Suprapubic skin (tissue), 4 donors: Measurements from ENCODE around the gene PCF11. TPM values are rescaled to one million over a fixed set of nuclear protein-coding genes. Genes with fewer than 3 reads are reported as not detected.

Experiments used
- DNase-seq, 2 donors: peaks; one replicate each; pipeline ENCODE4 v3.0.0-alpha.2; 2019; ENCODE audit warnings: low spot score in 2 of 2
- H3K27ac ChIP-seq: fragments of 200-600 bp; sonication (generic); one replicate; pipeline ENCODE4 v1.5.1; 2019
- H3K27me3 ChIP-seq: fragments of 200-600 bp; sonication (generic); one replicate; pipeline ENCODE4 v1.5.1; 2019
- H3K36me3 ChIP-seq: fragments of 200-600 bp; sonication (generic); one replicate; pipeline ENCODE4 v1.5.1; 2019
- H3K4me1 ChIP-seq: fragments of 200-600 bp; sonication (generic); one replicate; pipeline ENCODE4 v1.5.1; 2019
- H3K4me3 ChIP-seq: fragments of 200-600 bp; sonication (generic); one replicate; pipeline ENCODE4 v1.5.1; 2019; ENCODE audit warnings: mild to moderate bottlenecking
- H3K9me3 ChIP-seq: fragments of 200-600 bp; sonication (generic); one replicate; pipeline ENCODE4 v1.5.1; 2019
- EP300 ChIP-seq: sonication (generic); formaldehyde crosslinking; IDR thresholded peaks from one replicate; pipeline ENCODE4 v1.6.1; 2017; ENCODE audit warnings: antibody characterized with exemption
- POLR2A ChIP-seq, 2 donors: fragments of 450-650 bp; IDR thresholded peaks; one replicate each; pipeline ENCODE4 v1.6.1; 2017; ENCODE audit warnings: antibody characterized with exemption in 2 of 2, mild to moderate bottlenecking in 2 of 2, moderate library complexity in 2 of 2
- POLR2AphosphoS5 ChIP-seq, 3 donors: sonication (generic); formaldehyde crosslinking; IDR thresholded peaks; one replicate each; pipeline ENCODE4 v1.6.1; 2017; ENCODE audit warnings: antibody characterized with exemption in 3 of 3
- WGBS: methylation state at CpG from one replicate; pipeline ENCODE4 v1.1.5; 2018; 5-methylcytosine and 5-hydroxymethylcytosine counted together
- total RNA-seq, 4 donors: library from RNA; depleted of rRNA; stranded (reverse); fragments of >200 nt; gene quantifications; one replicate each; pipeline ENCODE4 v1.1.0, GENCODE V29; 2016
- TF ChIP-seq, protein P1 (sequence below), 2 donors: fragments of 200-600 bp in 1 of 2; fragments of 450-650 bp in 1 of 2; sonication (generic) in 1 of 2; IDR thresholded peaks; one replicate each; pipeline ENCODE4 v1.5.1; 2016 to 2019; ENCODE audit warnings: antibody characterized with exemption in 2 of 2, mild to moderate bottlenecking in 1 of 2, moderate library complexity in 1 of 2

Gene PCF11, protein sequence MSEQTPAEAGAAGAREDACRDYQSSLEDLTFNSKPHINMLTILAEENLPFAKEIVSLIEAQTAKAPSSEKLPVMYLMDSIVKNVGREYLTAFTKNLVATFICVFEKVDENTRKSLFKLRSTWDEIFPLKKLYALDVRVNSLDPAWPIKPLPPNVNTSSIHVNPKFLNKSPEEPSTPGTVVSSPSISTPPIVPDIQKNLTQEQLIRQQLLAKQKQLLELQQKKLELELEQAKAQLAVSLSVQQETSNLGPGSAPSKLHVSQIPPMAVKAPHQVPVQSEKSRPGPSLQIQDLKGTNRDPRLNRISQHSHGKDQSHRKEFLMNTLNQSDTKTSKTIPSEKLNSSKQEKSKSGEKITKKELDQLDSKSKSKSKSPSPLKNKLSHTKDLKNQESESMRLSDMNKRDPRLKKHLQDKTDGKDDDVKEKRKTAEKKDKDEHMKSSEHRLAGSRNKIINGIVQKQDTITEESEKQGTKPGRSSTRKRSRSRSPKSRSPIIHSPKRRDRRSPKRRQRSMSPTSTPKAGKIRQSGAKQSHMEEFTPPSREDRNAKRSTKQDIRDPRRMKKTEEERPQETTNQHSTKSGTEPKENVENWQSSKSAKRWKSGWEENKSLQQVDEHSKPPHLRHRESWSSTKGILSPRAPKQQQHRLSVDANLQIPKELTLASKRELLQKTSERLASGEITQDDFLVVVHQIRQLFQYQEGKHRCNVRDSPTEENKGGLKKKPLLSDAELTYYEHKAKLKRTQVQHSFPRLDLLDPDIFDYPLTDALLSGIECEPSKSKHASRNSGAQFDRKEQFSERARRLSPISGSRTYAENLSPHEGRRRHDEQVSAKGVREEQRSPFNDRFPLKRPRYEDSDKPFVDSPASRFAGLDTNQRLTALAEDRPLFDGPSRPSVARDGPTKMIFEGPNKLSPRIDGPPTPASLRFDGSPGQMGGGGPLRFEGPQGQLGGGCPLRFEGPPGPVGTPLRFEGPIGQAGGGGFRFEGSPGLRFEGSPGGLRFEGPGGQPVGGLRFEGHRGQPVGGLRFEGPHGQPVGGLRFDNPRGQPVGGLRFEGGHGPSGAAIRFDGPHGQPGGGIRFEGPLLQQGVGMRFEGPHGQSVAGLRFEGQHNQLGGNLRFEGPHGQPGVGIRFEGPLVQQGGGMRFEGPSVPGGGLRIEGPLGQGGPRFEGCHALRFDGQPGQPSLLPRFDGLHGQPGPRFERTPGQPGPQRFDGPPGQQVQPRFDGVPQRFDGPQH (N-terminal part only)
- 100 to 1,000 TPM in 2 of 4 donors, 10 to 100 TPM in 2; 89.1 to 185 (median 117) TPM for total RNA-seq

DNA sequence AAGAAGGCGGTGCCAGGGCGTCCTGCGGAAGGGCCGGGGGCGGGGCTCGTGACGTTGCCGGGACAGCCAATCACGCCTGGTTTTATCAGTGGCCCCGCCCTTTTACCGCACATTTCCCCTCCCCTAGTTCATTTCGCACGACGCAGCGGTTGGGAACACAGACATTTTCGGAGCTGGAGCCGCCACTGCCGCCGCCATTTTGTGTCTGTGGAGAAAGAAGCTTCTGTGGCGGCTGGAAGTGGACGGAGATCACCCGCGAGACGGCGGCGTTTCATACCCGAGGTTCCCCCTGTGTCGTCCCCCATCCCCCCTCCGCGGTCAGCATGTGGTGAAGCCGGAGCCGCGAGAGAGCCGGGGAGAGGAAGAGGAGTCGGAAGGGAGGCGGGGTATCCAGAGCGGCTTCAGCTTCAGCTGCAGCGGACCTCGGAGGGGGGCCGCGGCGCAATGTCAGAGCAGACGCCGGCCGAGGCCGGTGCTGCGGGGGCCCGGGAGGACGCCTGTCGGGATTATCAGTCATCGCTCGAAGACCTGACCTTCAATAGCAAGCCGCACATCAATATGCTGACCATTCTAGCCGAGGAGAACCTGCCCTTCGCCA, at the start of gene PCF11:
TSS of gene PCF11 (plus strand) at position 136 of the 598 bp plus-strand sequence. CDS start at position 445, 309 bp downstream.
- Histone ChIP-seq H3K9me3 (no peaks in the 10 kb centered on the region), H3K27ac (peak within 1 kb of the TSS; percentile 100), H3K27me3 (no peaks in the 10 kb centered on the region), H3K4me1 (peaks cover 23% of the 10 kb centered on the region), H3K4me3 (peak within 1 kb of the TSS; percentile 93), H3K36me3 (no peaks in the 10 kb centered on the region)
- TF ChIP-seq, protein P1, sequence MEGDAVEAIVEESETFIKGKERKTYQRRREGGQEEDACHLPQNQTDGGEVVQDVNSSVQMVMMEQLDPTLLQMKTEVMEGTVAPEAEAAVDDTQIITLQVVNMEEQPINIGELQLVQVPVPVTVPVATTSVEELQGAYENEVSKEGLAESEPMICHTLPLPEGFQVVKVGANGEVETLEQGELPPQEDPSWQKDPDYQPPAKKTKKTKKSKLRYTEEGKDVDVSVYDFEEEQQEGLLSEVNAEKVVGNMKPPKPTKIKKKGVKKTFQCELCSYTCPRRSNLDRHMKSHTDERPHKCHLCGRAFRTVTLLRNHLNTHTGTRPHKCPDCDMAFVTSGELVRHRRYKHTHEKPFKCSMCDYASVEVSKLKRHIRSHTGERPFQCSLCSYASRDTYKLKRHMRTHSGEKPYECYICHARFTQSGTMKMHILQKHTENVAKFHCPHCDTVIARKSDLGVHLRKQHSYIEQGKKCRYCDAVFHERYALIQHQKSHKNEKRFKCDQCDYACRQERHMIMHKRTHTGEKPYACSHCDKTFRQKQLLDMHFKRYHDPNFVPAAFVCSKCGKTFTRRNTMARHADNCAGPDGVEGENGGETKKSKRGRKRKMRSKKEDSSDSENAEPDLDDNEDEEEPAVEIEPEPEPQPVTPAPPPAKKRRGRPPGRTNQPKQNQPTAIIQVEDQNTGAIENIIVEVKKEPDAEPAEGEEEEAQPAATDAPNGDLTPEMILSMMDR (IDR thresholded peaks at IDR 0.05): no peak
- TF ChIP-seq POLR2A (IDR thresholded peaks at IDR 0.05) (peak; percentile 99), POLR2AphosphoS5 (IDR thresholded peaks at IDR 0.05) (peak; percentile 91 to 98 (median 96)), EP300 (no peak)
- WGBS: 0% methylated on average over 3 of the region's 55 CpGs
- no peak for DNase-seq

DNA sequence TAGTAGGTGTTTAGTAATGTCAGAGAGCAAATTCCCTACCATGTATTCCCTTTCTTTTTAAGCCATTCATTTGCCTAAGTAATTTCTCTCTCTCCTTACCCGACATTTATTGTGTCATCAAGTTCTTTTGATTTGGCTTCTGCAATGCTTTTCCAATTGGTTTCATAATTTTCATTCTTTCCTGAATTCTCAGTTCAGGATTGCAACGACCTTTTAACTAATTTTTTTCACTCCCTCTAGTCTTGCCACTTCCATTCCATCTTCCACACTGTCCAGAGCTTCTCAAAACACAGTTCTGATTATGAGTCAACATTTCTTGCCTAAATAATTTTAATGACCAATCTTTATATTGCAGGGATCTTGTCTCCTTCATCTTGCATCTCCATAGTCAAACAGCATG, 44.0 kb upstream of the PCF11 start:
- 48% methylated on average over 2 of the region's 2 CpGs for WGBS
- Histone ChIP-seq H3K36me3 (no peaks in the 10 kb centered on the region), H3K9me3 (no peaks in the 10 kb centered on the region), H3K27ac (no peak overlapping the region), H3K27me3 (no peaks in the 10 kb centered on the region), H3K4me3 (no peak overlapping the region), H3K4me1 (peaks cover 7% of the 10 kb centered on the region)
- TF ChIP-seq, protein P1 (IDR thresholded peaks at IDR 0.05): no peak
- no peak for TF ChIP-seq POLR2A (IDR thresholded peaks at IDR 0.05)
- TF ChIP-seq POLR2AphosphoS5 (IDR thresholded peaks at IDR 0.05): no peak
- DNase-seq: no peak

DNA sequence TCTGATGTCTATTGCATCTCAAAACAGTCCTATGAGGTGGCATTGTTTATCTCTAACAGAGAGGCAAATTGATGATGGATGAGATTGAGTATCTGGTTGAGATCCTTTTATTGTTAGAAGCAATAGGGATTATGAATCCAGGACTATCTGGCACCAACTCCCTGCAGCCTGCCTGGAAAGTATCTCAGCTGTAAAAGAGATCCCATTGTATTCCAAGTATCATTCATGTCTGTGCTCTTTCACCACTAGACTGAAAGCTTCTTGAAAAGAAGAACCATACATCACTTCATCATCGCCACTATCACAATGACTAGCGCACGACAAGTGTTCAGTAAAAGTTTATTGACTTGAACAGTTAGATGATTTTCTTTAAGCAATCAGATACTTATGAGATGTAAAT, 41.9 kb upstream of the PCF11 start:
- no peaks in the 10 kb centered on the region for H3K9me3 ChIP-seq
- H3K4me1 ChIP-seq: peaks cover 7% of the 10 kb centered on the region
- H3K27me3 ChIP-seq: no peaks in the 10 kb centered on the region
- no peak overlapping the region for H3K27ac ChIP-seq
- TF ChIP-seq POLR2A (IDR thresholded peaks at IDR 0.05): no peak
- TF ChIP-seq, protein P1 (IDR thresholded peaks at IDR 0.05): no peak
- no peak for TF ChIP-seq POLR2AphosphoS5 (IDR thresholded peaks at IDR 0.05)
- TF ChIP-seq EP300: no peak
- H3K4me3 ChIP-seq: no peak overlapping the region
- H3K36me3 ChIP-seq: no peaks in the 10 kb centered on the region
- 96% methylated on average over 3 of the region's 3 CpGs for WGBS
- DNase-seq: no peak

DNA sequence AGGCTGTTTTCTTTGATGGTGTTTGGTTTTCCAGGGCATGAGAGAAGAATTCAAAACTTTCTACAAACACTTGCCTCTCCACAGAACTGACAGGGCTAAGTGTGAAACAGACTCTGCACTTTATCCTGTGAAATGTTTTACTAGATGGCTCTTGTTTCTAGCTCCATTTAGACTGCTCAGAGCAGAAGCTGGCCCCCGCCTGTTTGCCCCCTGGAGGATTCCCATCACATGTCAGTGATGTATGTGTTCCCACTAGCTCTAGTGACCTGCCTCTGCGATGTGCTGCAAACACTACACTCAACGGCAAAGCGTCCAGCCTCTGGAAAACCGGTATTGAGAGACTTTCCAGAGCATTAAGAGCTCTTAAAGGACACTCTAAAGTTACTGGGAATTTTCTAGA, 41.4 kb upstream of the PCF11 start:
- TF ChIP-seq EP300: no peak
- no peak for TF ChIP-seq POLR2AphosphoS5 (IDR thresholded peaks at IDR 0.05)
- TF ChIP-seq POLR2A (IDR thresholded peaks at IDR 0.05): no peak
- H3K9me3 ChIP-seq: no peaks in the 10 kb centered on the region
- no peaks in the 10 kb centered on the region for H3K27me3 ChIP-seq
- H3K36me3 ChIP-seq: no peaks in the 10 kb centered on the region
- H3K4me1 ChIP-seq: peaks cover 7% of the 10 kb centered on the region
- no peak overlapping the region for H3K4me3 ChIP-seq
- no peak overlapping the region for H3K27ac ChIP-seq
- no peak for DNase-seq
- 44% methylated on average over 5 of the region's 5 CpGs for WGBS

DNA sequence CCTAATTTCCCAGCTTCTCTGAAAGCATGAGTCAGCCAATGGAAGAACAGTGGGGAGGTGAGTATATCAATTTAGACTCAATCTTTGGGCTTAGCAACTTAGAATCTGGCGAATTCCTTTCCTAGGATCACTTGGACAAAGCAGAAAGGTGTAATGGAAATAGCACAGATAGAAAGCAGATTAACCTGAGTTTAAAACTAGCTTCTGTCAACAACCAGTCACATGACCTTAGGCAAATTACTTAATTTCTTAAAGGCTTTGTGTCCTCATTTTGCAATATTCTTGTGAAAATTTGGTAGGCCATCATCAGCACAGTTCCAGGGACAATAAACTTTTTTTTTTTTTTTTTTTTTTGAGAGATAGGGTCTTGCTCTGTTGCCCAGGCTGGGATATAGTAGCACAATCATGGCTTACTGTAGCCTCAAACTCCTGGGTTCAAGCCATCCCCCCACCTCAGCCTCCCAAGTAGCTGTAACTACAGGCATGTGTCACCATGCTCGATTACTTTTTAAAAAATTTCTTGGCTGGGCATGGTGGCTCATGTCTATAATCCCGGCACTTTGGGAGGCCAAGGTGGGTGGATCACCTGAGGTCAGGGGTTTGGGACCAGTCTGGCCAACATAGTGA, 40.8 kb upstream of the PCF11 start:
- TF ChIP-seq POLR2AphosphoS5 (IDR thresholded peaks at IDR 0.05) (no peak), POLR2A (IDR thresholded peaks at IDR 0.05) (no peak), EP300 (no peak)
- TF ChIP-seq, protein P1 (IDR thresholded peaks at IDR 0.05): no peak
- Histone ChIP-seq H3K36me3 (no peaks in the 10 kb centered on the region), H3K4me3 (no peak overlapping the region), H3K4me1 (peaks cover 7% of the 10 kb centered on the region), H3K27ac (no peak overlapping the region), H3K27me3 (no peaks in the 10 kb centered on the region), H3K9me3 (no peaks in the 10 kb centered on the region)
- no peak for DNase-seq
- 93% methylated on average over 3 of the region's 3 CpGs for WGBS
